Measurements from ENCODE around the gene CCDC12.

GRCh38 chr3:46986055-46986730 lies 9.6 kb upstream of the CCDC12 start:
- TF ChIP-seq NFRKB (IDR thresholded peaks at IDR 0.05) (no peak), SP1 (IDR thresholded peaks at IDR 0.05) (no peak), L3MBTL2 (conservative IDR thresholded peaks at IDR 0.05) (no peak), FOXA1 (IDR thresholded peaks at IDR 0.05) (no peak), ZNF384 (IDR thresholded peaks at IDR 0.05) (no peak), FOXM1 (IDR thresholded peaks at IDR 0.05; ENCODE audit: borderline replicate concordance) (no peak), ELF4 (IDR thresholded peaks at IDR 0.05) (no peak), CTBP1 (IDR thresholded peaks at IDR 0.05; ENCODE audit: borderline replicate concordance) (no peak), TARDBP (IDR thresholded peaks at IDR 0.05) (no peak)
